ENCODE measurements around the gene CETP.
"Not testable (repeated sequence)": the region's sequence is repeated elsewhere in the genome, so short reads cannot be mapped to it uniquely, and the experiment has no call there.

The CETP gene

DNA sequence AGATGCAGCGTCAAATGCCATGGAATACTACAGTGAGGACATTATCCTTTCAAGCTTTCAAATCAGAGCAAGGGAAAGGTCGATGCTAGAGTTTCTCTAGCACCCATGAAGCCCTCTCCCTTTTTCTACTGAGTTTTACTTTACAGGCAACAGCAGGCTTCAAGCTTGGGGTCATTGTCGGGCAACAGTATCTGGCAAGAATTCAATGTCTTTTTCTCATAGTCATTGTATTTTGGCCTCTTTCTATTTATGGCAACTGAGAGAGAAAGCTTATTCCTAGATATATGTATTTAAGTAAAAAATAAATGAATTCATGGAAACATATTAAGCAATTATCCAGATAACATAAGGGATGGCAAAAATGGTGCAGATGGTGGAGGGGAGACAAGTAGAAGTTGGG, 364 bp upstream of the CETP start:
- DNase-seq = no peak

GRCh38 chr16:56964243-56965148, 2.7 kb downstream of the CETP start:
- DNase-seq = peak; percentile 94

DNA sequence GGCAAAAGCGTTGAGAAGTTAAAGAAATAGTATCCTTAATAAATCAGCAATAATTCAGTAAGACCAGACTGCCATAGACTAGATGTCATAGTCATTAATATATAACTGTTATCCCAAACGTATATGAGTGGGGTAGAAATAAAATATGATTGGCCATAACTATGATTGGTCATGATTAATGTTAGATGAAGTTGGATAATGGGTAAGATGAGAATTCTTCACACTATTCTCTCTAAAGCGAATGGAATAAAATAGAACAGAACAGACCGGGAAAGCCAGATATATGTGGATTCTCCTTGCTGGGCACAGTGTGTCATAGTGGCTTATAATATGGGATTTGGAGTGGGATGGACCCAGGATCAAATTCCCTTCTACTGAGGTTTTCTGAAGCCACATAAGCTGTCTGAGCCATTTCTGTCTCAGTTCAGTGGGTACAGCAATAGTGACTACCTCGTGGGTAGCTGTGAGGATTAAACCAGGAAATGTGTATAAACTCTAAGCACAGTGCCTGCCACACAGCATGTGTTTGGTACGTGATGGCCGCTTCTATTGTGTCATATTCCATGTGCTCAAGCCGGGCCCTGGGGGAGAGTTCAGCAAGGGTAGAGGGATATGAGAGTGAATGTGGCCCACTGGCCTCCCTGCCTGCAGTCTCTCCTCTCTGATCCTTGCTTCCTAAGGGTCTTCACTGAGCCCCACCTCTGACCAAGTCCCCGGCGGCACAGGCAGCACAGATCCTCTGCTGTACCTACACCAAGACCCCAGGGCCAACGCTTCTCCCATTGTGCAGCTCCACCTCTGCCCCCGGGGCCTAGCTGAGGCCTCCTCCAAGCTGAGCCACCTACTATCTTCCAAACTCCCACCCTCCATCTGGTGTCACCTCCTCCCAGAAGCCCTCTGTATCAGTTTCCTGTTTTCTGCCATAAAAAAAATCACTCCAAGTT, 3.7 kb downstream of the CETP start:
- DNase-seq = no peak

GRCh38 chr16:56966093-56966475, 4.3 kb downstream of the CETP start:
- DNase-seq = no peak

- no peak for DNase-seq
These were observed 6.0 kb downstream of the CETP start for GRCh38 chr16:56967733-56968132.

DNA sequence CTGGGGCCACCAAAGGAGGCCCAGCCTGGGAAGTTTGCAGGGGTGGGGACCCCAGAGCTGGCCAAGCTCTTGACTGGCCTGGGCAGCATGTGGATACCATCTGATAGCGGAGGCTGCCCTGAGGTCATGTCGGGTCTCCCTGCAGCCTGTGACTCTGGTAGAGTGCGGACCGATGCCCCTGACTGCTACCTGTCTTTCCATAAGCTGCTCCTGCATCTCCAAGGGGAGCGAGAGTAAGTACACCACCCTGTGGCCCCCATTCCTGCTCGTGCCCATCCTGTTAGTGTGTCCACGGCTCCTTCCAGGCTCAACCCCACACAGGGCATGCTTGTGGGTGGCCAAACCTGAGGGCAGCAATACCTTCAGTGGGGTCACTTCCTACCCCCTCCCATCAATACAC, 8.0 kb downstream of the CETP start:
- DNase-seq = no peak

DNA sequence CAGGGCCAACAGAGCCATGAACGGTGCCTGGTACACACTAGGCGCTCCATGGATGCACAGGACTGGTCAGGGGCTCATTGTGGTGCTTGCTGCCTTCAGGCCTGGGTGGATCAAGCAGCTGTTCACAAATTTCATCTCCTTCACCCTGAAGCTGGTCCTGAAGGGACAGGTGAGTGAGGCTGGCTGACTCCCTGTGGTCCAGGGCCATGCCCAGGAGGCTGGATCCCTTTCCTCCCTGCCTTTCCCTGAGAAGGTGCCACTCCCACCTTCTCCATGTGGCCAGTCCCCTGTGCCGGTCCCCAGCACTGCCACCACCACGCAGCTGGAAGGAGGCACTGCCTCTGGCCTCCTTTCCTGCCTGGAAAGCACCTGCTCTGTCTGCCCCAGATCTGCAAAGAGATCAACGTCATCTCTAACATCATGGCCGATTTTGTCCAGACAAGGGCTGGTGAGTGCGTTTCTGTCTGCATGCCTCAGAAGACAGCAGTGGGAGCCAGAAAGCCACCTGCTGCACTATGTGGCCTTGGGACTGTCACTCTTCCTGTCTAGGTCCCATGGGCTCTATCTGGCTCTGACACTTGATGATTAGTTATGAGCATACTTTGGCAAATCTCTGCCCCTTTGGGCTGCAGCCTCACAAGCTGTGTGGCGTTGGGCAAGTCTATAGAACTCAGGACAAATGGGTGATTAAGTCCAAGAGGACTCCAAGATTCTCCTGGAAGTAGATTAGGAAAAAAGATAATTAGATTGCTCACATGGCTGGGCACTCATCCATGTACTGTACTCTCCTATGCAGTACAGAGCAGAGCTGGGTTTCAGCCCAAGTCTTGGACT, 9.4 kb downstream of the CETP start:
- no peak for DNase-seq

DNA sequence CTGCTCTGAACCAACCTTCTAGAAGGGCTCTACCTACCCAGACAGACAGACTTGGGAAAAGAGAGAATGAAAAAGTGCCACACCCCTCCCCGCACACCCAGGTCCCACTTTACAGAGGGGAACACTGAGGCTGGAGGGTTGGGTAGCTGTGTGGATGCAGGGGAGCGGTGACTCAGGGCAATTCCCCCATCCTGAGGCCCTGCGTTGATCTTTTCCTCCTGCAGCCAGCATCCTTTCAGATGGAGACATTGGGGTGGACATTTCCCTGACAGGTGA, 10.0 kb downstream of the CETP start:
- no peak for DNase-seq

DNA sequence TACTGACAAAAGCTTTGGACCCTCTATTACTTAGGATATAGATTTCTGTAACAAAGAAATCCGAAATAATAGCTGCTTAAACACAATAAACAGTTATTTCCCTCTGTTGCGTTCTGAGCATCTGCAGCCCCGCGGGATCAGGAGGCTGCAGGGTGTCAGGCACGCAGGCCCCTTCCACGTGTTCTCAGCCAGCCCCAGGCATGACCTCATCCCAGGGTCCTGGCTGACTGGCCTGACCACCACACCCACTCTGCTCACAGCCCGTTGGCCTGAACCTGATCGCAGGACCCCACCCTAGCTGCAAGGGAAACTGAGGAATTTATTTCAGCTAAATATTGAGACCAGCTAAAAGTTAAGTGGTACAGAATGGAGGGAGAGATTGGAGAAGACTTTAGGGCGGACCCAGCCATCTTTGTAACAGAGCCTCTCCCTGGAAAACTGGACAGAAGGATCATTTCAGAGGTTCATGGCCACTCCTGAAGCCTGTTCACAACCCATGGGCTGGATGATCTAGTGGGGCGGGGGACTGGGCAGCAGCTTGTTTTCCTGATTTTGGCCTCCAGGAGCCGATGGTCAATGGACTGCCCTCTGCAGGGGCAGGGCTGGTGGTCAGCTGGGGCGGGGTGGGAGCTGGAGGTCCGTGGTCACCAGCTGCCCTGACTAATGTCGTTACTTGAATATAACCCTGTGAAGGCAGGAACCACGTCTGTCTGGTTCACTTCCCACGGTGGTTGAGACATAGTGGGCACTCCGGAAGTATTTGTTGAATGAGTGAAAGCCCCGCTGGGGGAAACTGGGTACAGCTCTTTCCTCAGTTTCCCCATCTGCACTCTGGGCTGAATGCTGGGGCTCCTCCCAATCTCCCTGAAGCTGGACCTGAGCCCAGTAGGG, 10.9 kb downstream of the CETP start:
- DNase-seq = no peak

- no peak for DNase-seq
These were observed 11.5 kb downstream of the CETP start for GRCh38 chr16:56973294-56973689.

DNA sequence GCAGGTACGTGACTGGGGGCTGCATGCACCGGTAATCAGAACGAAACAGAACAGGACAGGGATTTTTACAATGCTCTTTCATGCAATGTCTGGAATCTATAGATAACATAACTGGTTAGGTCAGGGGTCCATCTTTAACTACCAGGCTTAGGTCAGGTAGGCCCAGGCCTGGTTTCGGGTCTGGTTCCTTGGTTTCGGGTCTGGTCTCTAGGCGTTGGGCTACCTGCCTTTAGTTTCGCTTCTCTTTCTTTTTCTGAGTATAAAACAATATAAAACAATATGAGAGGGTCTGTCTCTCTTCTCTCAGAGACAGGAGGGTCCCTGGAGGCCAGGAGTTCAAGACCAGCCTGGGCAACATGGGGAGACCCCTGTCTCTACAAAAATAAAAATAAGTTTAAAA, 12.1 kb downstream of the CETP start:
- not testable (repeated sequence) for DNase-seq

DNA sequence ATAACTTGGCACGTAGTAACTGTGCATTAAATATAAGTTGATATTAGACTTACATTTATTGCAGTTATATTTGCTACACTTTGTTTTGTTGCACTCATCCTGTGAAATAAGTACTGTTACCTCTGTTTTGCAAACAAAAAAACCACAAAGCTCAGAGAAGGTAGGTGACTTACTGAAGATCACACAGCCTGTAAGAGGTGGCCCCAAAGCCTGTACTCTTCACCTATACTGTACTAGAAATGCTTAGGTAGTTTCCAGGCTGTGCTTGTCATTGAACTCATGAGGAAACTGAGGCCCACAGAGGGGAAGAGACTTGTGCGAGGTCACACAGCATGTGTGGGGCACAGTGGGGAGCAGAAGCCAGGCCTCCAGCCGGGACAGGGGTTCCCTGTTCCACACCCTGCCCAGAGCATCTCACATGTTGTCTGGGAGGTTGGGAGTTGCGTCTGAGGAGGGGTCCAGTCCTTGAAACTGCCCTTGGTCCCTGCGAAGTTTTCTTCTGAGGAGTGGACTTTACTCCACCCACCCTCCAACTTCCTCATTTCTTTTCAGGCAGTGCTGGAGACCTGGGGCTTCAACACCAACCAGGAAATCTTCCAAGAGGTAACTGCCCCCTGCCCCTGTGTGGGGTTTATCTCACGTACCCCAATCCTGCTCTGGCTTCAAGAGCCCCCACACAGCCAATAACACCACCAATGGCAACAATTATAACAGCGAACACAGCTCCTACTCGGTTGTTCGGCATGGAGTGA, 13.0 kb downstream of the CETP start:
- DNase-seq = no peak

DNA sequence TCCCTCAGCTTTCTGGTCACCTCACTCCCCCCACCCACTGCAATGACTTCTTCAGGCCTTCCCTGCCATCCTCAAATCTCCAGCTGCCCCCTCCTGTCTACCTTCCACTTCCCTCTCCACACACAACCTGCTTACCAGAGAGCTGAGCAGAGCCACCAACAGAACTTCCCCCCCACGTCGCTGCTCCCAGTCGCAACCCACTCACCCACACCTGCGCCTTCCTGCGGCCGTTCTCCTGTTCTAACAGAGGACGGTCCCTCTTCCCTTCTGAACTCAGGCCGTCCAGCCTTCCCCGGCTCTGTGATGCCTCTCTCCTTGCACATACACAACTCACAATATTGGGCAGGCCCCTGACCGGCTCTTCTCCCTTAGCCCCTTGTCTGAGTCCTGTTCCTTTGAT, 14.0 kb downstream of the CETP start:
- DNase-seq = no peak

GRCh38 chr16:56977216-56977615, 15.5 kb downstream of the CETP start:
- DNase-seq = no peak

GRCh38 chr16:56977823-56978430, 16.2 kb downstream of the CETP start:
- no peak for DNase-seq

DNA sequence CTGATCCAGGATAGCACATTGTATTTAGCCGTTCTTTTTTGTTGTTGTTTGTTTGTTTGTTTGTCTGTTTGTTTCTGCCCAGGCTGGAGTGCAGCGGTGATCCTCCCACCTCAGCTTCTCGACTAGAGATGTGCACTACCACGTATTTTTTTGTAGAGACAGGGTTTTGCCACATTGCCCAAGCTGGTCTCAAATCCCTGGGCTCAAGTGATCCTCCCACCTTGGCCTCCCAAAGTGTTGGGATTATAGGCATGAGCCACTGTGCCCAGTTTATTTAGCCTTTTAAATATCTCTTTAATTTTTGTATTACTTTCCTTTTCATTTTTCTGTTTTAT, 18.4 kb downstream of the CETP start:
- no peak for DNase-seq

DNA sequence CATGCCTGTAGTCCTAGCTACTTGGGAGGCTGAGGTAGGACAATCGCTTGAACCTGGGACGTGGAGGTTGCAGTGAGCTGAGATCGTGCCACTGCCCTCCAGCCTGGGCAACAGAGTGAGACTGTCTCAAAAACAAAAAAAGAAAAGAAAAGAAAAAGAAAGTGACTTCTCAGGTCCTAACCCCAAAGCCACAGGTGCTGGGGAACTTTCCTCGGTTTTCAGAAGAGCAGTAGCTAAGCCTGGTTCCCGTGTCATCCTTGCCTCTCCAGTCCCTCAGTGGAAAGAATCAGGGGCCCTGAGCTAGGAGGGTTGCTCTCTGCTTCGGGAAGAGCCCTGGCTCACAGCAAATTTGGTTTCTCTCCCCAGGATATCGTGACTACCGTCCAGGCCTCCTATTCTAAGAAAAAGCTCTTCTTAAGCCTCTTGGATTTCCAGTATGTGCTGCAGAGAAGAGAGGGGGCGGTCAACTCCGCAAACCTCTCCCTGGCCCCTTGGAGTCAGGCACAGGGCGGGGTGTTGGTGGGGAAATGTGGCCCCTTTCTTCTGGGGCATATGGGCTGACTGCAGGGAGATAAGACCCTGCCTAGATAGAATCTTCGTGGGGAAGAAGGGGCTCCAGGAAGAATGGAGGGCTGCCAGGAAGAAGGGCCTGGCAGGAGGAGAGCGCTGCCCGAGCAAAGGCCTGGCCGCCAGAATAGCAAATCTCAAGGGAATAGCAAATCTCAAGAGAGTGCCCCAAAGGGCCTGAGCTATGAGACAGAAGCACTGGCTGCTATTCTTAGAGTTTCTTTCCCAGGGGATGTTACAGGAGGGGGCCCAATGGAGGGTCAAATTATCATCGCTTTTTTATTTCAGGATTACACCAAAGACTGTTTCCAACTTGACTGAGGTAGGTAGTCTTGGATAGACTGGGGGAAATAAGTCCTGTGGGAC, 19.3 kb downstream of the CETP start:
- DNase-seq = no peak

- no peak for DNase-seq
These were observed 20.1 kb downstream of the CETP start for GRCh38 chr16:56981729-56982271.

DNA sequence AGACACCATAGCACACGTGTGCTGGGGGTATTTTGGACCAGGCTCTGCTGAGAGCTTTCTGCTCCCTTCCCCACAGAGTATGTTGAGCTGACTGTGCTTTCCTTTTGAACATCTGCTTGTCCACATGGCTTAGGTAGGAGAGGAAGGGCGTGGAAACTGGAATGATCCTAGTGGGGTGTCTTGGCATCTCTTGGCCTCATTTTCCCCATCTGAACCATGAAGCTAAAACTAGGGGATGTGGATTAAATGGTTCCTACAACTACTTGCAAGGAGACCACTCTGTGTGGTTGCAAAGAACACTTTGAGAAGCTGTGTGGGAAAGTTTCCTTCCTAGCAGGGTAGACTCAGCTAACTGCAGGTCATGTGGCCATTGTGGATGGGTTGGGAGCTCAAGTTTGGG, 20.9 kb downstream of the CETP start:
- DNase-seq = no peak
